ENCODE data around the gene TIMM29.

The TIMM29 gene

GRCh38 chr19:10899151-10899653 is 29.4 kb upstream of the TIMM29 start:
- peaks cover 19% of the 10 kb centered on the region; the same call in 1 of the 2 replicates for H4K20me1 ChIP-seq (ENCODE audit: control insufficient read depth, insufficient read depth, low read depth, low read length)
- H3F3A ChIP-seq (ENCODE audit: control insufficient read depth, insufficient read depth) = no peaks in the 10 kb centered on the region
- H3K4me3 ChIP-seq (ENCODE audit: low read length) = no peak overlapping the region
- H3K36me3 ChIP-seq (ENCODE audit: control insufficient read depth, low read length) = peaks cover under 1% of the 10 kb centered on the region
- H3K9me2 ChIP-seq (replicated peaks; ENCODE audit: control insufficient read depth, low read length) = no peaks in the 10 kb centered on the region
- H3K4me1 ChIP-seq (ENCODE audit: control insufficient read depth, low read length) = peaks cover 19% of the 10 kb centered on the region
- H3K79me2 ChIP-seq (ENCODE audit: control insufficient read depth, low read length) = peaks cover 92% of the 10 kb centered on the region
- no peaks in the 10 kb centered on the region for H3K27me3 ChIP-seq (ENCODE audit: control insufficient read depth, low read length)
- no peaks in the 10 kb centered on the region for H3K9me3 ChIP-seq (ENCODE audit: control insufficient read depth, insufficient read depth, low read length)
- TF ChIP-seq, protein P1, sequence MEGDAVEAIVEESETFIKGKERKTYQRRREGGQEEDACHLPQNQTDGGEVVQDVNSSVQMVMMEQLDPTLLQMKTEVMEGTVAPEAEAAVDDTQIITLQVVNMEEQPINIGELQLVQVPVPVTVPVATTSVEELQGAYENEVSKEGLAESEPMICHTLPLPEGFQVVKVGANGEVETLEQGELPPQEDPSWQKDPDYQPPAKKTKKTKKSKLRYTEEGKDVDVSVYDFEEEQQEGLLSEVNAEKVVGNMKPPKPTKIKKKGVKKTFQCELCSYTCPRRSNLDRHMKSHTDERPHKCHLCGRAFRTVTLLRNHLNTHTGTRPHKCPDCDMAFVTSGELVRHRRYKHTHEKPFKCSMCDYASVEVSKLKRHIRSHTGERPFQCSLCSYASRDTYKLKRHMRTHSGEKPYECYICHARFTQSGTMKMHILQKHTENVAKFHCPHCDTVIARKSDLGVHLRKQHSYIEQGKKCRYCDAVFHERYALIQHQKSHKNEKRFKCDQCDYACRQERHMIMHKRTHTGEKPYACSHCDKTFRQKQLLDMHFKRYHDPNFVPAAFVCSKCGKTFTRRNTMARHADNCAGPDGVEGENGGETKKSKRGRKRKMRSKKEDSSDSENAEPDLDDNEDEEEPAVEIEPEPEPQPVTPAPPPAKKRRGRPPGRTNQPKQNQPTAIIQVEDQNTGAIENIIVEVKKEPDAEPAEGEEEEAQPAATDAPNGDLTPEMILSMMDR (IDR thresholded peaks at IDR 0.05; ENCODE audit: low read depth, low read length, poor library complexity, severe bottlenecking) = no peak
- TF ChIP-seq EZH2phosphoT487 (IDR thresholded peaks at IDR 0.05; ENCODE audit: borderline replicate concordance, low read length) = no peak
- no peak overlapping the region for H3K27ac ChIP-seq (ENCODE audit: low read depth, low read length)
- H3K4me2 ChIP-seq (ENCODE audit: low read length) = no peak overlapping the region

DNA sequence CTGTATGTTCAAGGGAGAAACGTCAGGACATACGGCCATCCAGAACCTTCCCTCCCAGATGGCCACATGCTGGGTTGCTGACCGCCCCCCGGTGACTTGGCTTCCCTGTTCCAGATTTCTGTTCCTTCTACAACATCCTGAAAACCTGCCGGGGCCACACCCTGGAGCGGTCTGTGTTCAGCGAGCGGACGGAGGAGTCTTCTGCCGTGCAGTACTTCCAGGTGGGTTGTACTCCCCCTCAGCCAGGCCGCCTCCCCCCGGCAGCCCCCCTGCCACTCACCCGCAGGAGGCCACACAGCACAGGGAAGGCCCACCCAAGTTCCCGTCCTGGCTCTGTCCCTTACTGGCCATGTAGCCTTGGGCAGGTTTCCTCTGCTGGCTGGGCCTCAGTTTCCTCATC is 20.7 kb upstream of the TIMM29 start:
- no peaks in the 10 kb centered on the region for H3K27me3 ChIP-seq (ENCODE audit: control insufficient read depth, low read length)
- no peak overlapping the region for H3K4me2 ChIP-seq (ENCODE audit: low read length)
- H3K36me3 ChIP-seq (ENCODE audit: control insufficient read depth, low read length) = peaks cover 54% of the 10 kb centered on the region
- peaks cover 29% of the 10 kb centered on the region for H3K79me2 ChIP-seq (ENCODE audit: control insufficient read depth, low read length)
- no peaks in the 10 kb centered on the region for H3K9me2 ChIP-seq (replicated peaks; ENCODE audit: control insufficient read depth, low read length)
- H3K27ac ChIP-seq (ENCODE audit: low read depth, low read length) = no peak overlapping the region
- TF ChIP-seq, protein P1 (IDR thresholded peaks at IDR 0.05; ENCODE audit: low read depth, low read length, poor library complexity, severe bottlenecking) = no peak
- no peak for TF ChIP-seq EZH2phosphoT487 (IDR thresholded peaks at IDR 0.05; ENCODE audit: borderline replicate concordance, low read length)
- H4K20me1 ChIP-seq (ENCODE audit: control insufficient read depth, insufficient read depth, low read depth, low read length) = peaks cover 8% of the 10 kb centered on the region
- H3F3A ChIP-seq (ENCODE audit: control insufficient read depth, insufficient read depth) = no peaks in the 10 kb centered on the region
- no peak overlapping the region for H3K4me3 ChIP-seq (ENCODE audit: low read length)
- no peaks in the 10 kb centered on the region for H3K4me1 ChIP-seq (ENCODE audit: control insufficient read depth, low read length)
- no peaks in the 10 kb centered on the region for H3K9me3 ChIP-seq (ENCODE audit: control insufficient read depth, insufficient read depth, low read length)

GRCh38 chr19:10908380-10908960 is 20.1 kb upstream of the TIMM29 start:
- Histone ChIP-seq H3K4me1 (ENCODE audit: control insufficient read depth, low read length) (no peaks in the 10 kb centered on the region), H4K20me1 (ENCODE audit: control insufficient read depth, insufficient read depth, low read depth, low read length) (peaks cover 8% of the 10 kb centered on the region), H3K4me2 (ENCODE audit: low read length) (no peak overlapping the region), H3K79me2 (ENCODE audit: control insufficient read depth, low read length) (peaks cover 23% of the 10 kb centered on the region), H3K4me3 (ENCODE audit: low read length) (no peak overlapping the region), H3K9me2 (replicated peaks; ENCODE audit: control insufficient read depth, low read length) (no peaks in the 10 kb centered on the region), H3K27ac (ENCODE audit: low read depth, low read length) (no peak overlapping the region), H3K27me3 (ENCODE audit: control insufficient read depth, low read length) (no peaks in the 10 kb centered on the region), H3F3A (ENCODE audit: control insufficient read depth, insufficient read depth) (no peaks in the 10 kb centered on the region), H3K9me3 (ENCODE audit: control insufficient read depth, insufficient read depth, low read length) (no peaks in the 10 kb centered on the region), H3K36me3 (ENCODE audit: control insufficient read depth, low read length) (peaks cover 54% of the 10 kb centered on the region)
- TF ChIP-seq EZH2phosphoT487 (IDR thresholded peaks at IDR 0.05; ENCODE audit: borderline replicate concordance, low read length) = no peak
- TF ChIP-seq, protein P1 (IDR thresholded peaks at IDR 0.05; ENCODE audit: low read depth, low read length, poor library complexity, severe bottlenecking) = no peak
